H1 (cell line): ENCODE measurements around the gene PRR33.

Experiments used
- KDM4A ChIP-seq: IDR thresholded peaks from one replicate; pipeline ENCODE4 v1.7.1; 2012; ENCODE audit warnings: low read depth, mild to moderate bottlenecking, moderate library complexity, low read length, inconsistent platforms; ENCODE audit not compliant: severe bottlenecking
- NRF1 ChIP-seq: IDR thresholded peaks from 2 replicates; pipeline ENCODE4 v1.6.1; 2011; ENCODE audit warnings: mild to moderate bottlenecking, low read depth, low read length, improper control_type of control experiment

GRCh38 chr11:1939006-1939625 is 47.4 kb upstream of the PRR33 start:
- no peak for TF ChIP-seq NRF1
- no peak for TF ChIP-seq KDM4A
